ENCODE results near the gene GTF2E1.
"Not testable (repeated sequence)": the region's sequence is repeated elsewhere in the genome, so short reads cannot be mapped to it uniquely, and the experiment has no call there.

GRCh38 chr3:120719167-120719834 is 23.2 kb upstream of the GTF2E1 start:
- TF ChIP-seq CTCF (IDR thresholded peaks at IDR 0.05); ATF6 (CRISPR knock-in tag; IDR thresholded peaks at IDR 0.05); JUN (CRISPR knock-in tag; IDR thresholded peaks at IDR 0.05); ZNF219 (CRISPR knock-in tag; IDR thresholded peaks at IDR 0.05; ENCODE audit: borderline replicate concordance); ATF1 (CRISPR knock-in tag; IDR thresholded peaks at IDR 0.05); ATF3 (CRISPR knock-in tag; conservative IDR thresholded peaks at IDR 0.05); TP53 (CRISPR knock-in tag; IDR thresholded peaks at IDR 0.05): not testable (repeated sequence)

All from WTC11 (cell line).